SK-MEL-5 (cell line): ENCODE results near the gene WIZ. TPM values are rescaled to one million over a fixed set of nuclear protein-coding genes. Genes with fewer than 3 reads are reported as not detected.

ENCODE experiments used
- DNase-seq: peaks from one replicate; pipeline ENCODE4 v3.0.0-alpha.2; 2016; ENCODE audit warnings: low read depth, low spot score
- in situ Hi-C: cut with HindIII; loops from 2 replicates; pipeline ENCODE4 v1.10.0; 2016; ENCODE audit warnings: low sequenced_read_pairs, high pct_unique_total_duplicates, low pct_unique_long_range_greater_than_20kb
- total RNA-seq: library from RNA; depleted of rRNA; stranded (reverse); fragments of >200 nt; shearing (Covaris generic); gene quantifications from 2 replicates; pipeline ENCODE4 v1.2.3, GENCODE V29; 2014

The WIZ gene
- total RNA-seq, 1 experiment from 2014 or later = 3.6 TPM

DNA sequence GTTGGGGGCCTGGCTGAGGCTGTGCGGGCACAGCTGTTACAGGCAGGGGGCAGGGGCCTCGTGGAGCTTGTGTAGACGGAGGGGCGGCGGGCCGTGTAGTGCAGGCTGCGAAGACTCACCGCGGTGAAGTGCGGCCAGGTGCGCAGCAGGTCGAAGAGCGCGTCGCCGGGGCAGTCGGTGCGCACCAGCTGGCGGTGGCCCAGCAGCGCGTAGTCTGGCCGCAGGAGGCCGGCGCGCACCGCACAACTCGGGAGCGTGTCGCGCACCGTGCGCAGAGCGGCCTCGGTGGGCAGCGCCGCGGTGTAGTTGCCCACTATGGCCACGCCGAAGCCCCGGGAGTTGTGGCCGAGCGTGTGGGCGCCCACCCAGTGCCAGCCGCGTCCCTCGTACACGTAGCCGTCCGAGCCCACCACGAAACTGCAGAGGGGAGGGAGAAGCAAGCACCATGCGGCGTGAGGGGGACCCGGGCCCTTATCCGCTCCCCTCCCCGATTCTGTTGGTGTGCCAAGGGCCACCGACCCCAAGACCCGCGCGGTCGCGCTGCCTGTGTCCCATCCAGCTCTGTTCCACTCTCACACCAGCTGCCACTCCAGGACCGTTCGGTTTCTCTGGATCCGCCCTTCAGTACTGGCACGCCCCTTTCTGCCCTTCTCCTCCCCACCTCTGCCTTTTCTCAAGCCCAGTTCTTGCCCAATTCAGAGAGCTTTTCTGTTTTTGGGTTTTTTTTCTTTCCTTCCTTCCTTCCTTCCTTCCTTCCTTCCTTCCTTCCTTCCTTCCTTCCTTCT lies 19.9 kb upstream of the WIZ start:
- in situ Hi-C loops = no loop called here
- DNase-seq = no peak

- in situ Hi-C loops = no loop called here
- DNase-seq = no peak
Observed at GRCh38 chr19:15468675-15469512, 19.1 kb upstream of the WIZ start.

GRCh38 chr19:15467734-15468214 lies 18.0 kb upstream of the WIZ start:
- no peak for DNase-seq
- in situ Hi-C loops = no loop called here

DNA sequence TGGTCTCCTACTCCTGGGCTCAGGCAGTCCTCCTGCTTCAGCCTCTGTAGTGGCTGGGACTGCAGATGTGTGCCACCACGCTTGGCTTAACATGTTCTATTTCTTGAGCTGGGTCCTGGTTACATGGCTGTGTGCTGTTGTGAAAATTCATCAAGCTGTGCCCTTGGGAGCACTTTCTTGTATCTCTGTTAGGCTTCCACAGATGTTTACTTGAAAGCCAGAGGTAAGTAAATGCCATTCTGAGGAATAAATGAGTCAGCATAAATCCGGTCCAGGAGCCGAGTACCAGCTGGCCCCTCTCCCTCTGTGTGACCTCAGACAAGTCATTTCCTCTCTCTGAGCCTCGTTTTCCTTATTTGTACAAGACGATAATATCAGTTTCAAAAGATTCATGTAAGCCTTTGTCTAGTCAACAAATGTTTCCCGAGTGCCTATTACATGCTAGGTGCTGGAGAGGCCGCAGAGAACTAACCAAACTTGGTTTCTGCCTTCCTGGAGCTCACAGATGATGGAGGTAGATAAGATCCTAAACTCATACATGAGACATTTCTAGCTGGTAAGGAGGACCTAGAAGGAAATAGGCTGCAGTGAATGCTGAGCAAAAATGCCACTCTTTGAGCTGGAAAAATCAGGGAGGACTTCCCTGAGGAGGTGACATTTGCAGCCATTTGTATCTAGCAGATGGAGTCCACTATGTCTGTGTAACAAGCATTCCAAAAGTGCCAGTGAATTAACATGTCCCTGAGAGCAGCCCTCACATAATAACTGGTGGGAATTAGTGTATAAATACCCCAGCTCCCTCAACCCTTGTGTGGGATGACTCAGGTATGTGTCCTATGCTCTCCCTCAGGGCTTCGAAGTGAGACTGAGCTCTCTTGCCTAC lies 17.3 kb upstream of the WIZ start:
- no peak for DNase-seq
- in situ Hi-C loops = no loop called here

DNA sequence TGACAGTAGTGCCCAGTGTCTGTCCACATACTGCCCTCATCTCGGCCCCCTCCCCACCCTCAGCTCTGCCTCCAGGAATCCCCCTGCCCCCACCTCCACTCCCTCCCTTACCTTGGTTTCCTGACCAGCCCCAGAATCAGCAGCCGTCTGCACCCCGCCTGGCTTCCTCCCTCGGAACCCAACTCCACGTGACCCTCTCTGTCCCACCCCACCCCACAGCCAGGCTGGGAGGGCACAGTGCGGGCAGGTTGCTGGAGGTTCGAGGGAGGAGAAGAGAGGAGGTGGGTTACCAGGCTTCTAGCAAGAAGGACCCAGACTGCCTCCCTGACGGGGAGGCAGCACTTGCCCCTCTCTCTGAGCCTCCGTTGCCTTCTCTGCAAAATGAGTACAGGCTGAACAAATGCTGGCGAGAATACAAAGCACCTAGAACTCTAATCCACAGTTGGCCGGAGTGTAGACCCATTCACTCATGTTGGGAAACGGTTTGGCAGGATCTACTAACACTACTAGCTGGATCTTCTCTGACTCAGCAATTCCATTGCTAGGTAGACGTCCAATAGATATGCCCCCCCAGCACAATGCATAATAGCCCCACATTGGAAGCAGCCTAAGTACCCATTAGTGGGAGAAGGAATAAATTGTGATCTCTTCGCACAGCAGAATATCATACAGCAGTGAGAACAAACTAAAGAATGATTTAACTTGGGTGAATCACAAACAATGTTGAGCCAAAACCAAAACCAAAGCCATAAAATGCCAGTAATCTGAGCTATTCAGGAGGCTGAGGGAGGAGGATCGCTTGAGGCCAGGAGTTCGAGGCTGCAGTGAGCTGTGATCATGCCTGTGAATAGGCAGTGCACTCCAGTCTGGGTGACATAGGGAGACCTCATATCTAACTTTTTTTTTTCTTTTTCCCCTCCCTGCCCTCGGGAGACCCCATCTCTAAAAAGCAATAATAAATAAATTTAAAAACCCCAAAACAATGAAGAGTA lies 14.9 kb upstream of the WIZ start, which contains the start of gene RASAL3:
Gene RASAL3, minus strand, starts transcription at position 151 of the 992 bp plus-strand sequence. CDS start 186 bp downstream, outside the sequence.
- no peak for DNase-seq
- in situ Hi-C loops = no loop called here

DNA sequence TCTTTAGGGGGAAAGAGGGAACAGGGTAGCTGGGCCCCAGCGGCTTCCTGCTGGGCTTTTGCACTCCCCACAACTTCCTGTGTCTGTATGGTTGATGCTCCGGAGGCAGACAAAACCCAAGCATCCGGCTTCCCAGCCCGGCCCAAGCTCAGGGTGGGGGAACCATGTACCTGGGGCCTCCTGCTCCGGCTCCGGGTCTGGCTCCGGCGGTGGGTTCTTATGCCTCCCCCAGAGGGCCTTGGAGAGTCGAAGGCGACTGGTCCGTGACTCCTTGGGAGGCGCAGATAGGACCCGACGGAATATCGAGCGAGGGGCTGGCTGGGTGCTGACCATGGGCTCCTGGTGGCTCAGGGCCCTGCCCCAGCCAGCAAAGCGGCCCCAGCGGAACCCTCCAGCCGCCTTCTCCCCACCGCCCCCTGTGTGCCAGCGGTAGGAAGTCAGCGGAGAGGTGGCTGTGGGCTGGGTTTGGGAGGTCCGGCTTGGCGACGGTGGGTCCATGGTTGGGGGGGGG lies 14.2 kb upstream of the WIZ start:
- in situ Hi-C loops = no loop called here
- DNase-seq = no peak

- in situ Hi-C loops = no loop called here
- DNase-seq = no peak
Observed at GRCh38 chr19:15461694-15462093, 11.9 kb upstream of the WIZ start.

GRCh38 chr19:15457701-15458484 lies 8.1 kb upstream of the WIZ start:
- DNase-seq = no peak
- in situ Hi-C loops = no loop called here

- DNase-seq = no peak
- in situ Hi-C loops = no loop called here
Observed at GRCh38 chr19:15456871-15457700, 7.3 kb upstream of the WIZ start.

DNA sequence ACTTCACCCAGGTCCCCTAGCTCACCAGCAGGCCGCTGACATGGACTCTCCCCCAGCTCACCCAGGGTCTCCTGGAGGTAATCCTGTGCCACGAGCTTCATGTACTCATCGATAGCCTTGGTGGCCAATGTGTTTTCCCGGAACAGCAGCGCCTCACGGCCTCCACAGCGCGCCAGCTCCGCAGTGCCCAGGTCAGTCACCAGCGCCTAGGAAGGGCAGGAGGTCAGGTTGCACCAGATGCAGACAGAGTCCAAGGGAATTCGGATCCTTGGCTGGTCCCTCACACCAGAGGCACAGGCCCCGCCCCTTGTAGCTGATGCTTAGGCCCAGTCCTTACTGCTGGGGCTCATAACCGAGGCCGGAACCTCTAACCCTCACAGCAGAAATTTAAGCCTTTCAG lies 6.7 kb upstream of the WIZ start:
- no peak for DNase-seq
- in situ Hi-C loops = no loop called here

- in situ Hi-C loops = no loop called here
Observed at GRCh38 chr19:15455996-15456395, 6.2 kb upstream of the WIZ start.

GRCh38 chr19:15453906-15454860 lies 4.4 kb upstream of the WIZ start:
- DNase-seq = no peak
- in situ Hi-C loops = no loop called here

More at GRCh38 chr19:15455996-15456395, 6.2 kb upstream of the WIZ start:
- DNase-seq = no peak

- DNase-seq = no peak
- in situ Hi-C loops = no loop called here
Observed at GRCh38 chr19:15453091-15453578, 3.4 kb upstream of the WIZ start.
